ENCODE data around the gene CLDN34. TPM values are rescaled to one million over a fixed set of nuclear protein-coding genes. Genes with fewer than 3 reads are reported as not detected.

CLDN34 gene
- total RNA-seq, result under 1 TPM in 1 of 3 donors, not detected in 2; 0.49 TPM
- long read RNA-seq, donor 1, result 0 reads
- long read RNA-seq, donor 2, result 0 reads

DNA sequence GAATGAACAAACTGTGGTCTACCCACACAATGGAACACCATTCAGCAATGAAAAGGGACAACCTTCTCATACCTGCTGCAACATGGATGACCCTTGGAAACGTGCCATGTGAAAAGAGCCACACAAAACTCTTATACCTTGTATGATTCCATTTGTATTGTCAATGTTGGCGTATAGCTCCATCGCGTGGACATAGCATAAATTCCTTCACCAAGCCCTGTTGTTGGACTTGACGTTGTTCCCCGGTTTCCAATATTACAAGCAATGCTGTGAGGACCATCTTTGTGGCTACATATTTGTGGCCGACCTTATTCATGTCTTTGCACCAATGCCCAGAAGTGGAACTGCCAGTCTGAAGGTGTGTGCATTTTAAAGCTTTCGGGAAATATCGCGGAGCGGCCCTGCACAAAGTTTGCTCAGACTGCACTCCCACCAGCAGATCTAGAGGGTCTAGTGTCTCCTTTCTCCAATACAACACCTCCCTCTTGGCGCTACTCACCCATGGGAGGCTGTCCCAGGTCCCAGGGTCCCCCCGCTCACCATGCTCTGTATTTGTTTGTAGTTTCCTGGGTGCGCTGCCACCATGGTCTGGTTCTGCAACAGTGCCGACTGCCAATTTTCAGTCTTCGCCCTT lies at the start of gene CLDN34:
Gene CLDN34, plus strand, starts transcription at position 584 of the 634 bp plus-strand sequence. Its CDS starts 0 bp downstream, at position 584.
- intact Hi-C loops (cut with DNase I, micrococcal nuclease), result no loop called here
- Histone ChIP-seq H3K4me1 (ENCODE audit: low read depth) (no peaks in the 10 kb centered on the region), H3K9me3 (no peaks in the 10 kb centered on the region), H3K4me3 (no peak within 1 kb of the TSS), H3K36me3 (ENCODE audit: low read depth) (no peaks in the 10 kb centered on the region)
- no peak for ATAC-seq
- DNase-seq, result no peak
- TF ChIP-seq, protein P1, sequence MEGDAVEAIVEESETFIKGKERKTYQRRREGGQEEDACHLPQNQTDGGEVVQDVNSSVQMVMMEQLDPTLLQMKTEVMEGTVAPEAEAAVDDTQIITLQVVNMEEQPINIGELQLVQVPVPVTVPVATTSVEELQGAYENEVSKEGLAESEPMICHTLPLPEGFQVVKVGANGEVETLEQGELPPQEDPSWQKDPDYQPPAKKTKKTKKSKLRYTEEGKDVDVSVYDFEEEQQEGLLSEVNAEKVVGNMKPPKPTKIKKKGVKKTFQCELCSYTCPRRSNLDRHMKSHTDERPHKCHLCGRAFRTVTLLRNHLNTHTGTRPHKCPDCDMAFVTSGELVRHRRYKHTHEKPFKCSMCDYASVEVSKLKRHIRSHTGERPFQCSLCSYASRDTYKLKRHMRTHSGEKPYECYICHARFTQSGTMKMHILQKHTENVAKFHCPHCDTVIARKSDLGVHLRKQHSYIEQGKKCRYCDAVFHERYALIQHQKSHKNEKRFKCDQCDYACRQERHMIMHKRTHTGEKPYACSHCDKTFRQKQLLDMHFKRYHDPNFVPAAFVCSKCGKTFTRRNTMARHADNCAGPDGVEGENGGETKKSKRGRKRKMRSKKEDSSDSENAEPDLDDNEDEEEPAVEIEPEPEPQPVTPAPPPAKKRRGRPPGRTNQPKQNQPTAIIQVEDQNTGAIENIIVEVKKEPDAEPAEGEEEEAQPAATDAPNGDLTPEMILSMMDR (IDR thresholded peaks at IDR 0.05), result no peak

DNA sequence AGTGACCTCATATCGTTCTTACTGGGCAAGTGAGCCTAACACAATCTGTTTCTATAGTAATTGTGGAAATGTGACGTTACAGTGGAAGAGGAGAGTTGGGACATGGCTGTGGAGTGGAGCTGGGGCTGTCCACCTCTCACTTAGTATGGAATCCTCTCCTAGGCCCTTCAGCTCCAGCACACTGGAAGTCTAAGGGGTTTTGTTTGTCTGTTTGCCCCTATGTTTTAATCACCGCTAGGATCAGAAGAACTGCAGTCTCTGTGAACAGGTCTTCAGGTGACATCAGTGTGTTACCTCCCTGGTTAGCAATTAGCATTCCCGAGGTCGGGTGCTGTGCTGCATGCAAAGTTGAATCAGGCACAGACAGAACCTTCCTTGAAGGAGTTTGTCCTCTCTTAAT lies 49.3 kb upstream of the CLDN34 start:
- TF ChIP-seq, protein P1 (IDR thresholded peaks at IDR 0.05), result no peak
- Histone ChIP-seq H3K4me3 (no peak overlapping the region), H3K36me3 (ENCODE audit: low read depth) (no peaks in the 10 kb centered on the region), H3K4me1 (ENCODE audit: low read depth) (no peaks in the 10 kb centered on the region), H3K9me3 (no peaks in the 10 kb centered on the region)
- intact Hi-C loops (cut with DNase I, micrococcal nuclease), result no loop called here
- no peak for DNase-seq
- ATAC-seq, result no peak

DNA sequence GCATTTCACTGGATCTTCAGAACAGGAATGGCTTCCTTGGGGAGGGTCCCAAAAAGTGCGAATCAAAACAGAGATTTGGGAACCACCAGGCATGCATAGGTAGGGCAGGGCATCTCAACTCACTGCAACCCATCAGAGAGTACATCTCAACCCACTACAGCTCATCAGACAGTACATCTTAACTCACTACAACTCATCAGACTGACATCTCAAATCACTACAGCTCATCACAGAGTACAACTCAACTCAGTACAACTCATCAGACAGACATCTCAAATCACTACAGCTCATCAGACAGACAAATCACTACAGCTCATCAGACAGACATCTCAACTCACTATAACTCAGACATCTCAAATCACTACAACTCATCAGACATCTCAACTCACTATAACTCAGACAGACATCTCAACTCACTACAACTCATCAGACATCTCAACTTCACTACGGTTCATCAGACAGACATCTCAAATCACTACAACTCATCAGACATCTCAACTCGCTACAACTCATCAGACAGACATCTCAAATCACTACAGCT lies 47.5 kb upstream of the CLDN34 start:
- no peaks in the 10 kb centered on the region for H3K4me1 ChIP-seq (ENCODE audit: low read depth)
- no peak for ATAC-seq
- no peaks in the 10 kb centered on the region for H3K36me3 ChIP-seq (ENCODE audit: low read depth)
- no peaks in the 10 kb centered on the region for H3K9me3 ChIP-seq
- no peak for DNase-seq
- TF ChIP-seq, protein P1 (IDR thresholded peaks at IDR 0.05), result no peak
- no peak overlapping the region for H3K4me3 ChIP-seq
- intact Hi-C loops (cut with DNase I, micrococcal nuclease), result no loop called here

- Histone ChIP-seq H3K9me3 (no peaks in the 10 kb centered on the region), H3K36me3 (ENCODE audit: low read depth) (no peaks in the 10 kb centered on the region), H3K4me3 (no peak overlapping the region), H3K4me1 (ENCODE audit: low read depth) (no peaks in the 10 kb centered on the region)
- TF ChIP-seq, protein P1 (IDR thresholded peaks at IDR 0.05), result no peak
- ATAC-seq (no peak), DNase-seq (no peak)
- intact Hi-C loops (cut with DNase I, micrococcal nuclease), result no loop called here
Measured at GRCh38 chrX:9921407-9921806, 45.8 kb upstream of the CLDN34 start.

- Histone ChIP-seq H3K4me3 (no peak overlapping the region), H3K4me1 (ENCODE audit: low read depth) (no peaks in the 10 kb centered on the region), H3K36me3 (ENCODE audit: low read depth) (no peaks in the 10 kb centered on the region), H3K9me3 (no peaks in the 10 kb centered on the region)
- intact Hi-C loops (cut with DNase I, micrococcal nuclease), result no loop called here
- ATAC-seq (no peak), DNase-seq (no peak)
- TF ChIP-seq, protein P1 (IDR thresholded peaks at IDR 0.05), result no peak
Measured at GRCh38 chrX:9923357-9923756, 43.8 kb upstream of the CLDN34 start.

Measured in mucosa of descending colon (tissue), 3 donors.